GM23338 (cell line): ENCODE data around the gene ADAMTS5. TPM values are rescaled to one million over a fixed set of nuclear protein-coding genes. Genes with fewer than 3 reads are reported as not detected.

Experiments used
- ATAC-seq: fragments of 200-7000 bp; cut with Tn5 transposase; 3 replicates; pipeline ENCODE4 v1.9.1; 2020
- DNase-seq: peaks from one replicate; pipeline ENCODE4 v3.0.0-alpha.2; 2015; ENCODE audit warnings: low spot score
- H2AFZ ChIP-seq: fragments of 200-600 bp; sonication (generic); 2 replicates; pipeline ENCODE4 v1.8.0; 2016; ENCODE audit warnings: antibody characterized with exemption, mild to moderate bottlenecking, moderate library complexity
- H3F3A ChIP-seq: fragments of 200-600 bp; sonication (generic); replicated peaks from 2 replicates; pipeline ENCODE4 v1.8.0; 2017; ENCODE audit warnings: antibody characterized with exemption, mixed run types, low read depth
- H3K27ac ChIP-seq: fragments of 200-600 bp; sonication (generic); 2 replicates; pipeline ENCODE4 v1.6.1; 2016; ENCODE audit warnings: low read depth
- H3K27me3 ChIP-seq: fragments of 200-600 bp; sonication (generic); 2 replicates; pipeline ENCODE4 v1.8.0; 2016; ENCODE audit warnings: mild to moderate bottlenecking, mixed run types, moderate library complexity; ENCODE audit not compliant: insufficient read depth
- H3K36me3 ChIP-seq: fragments of 200-600 bp; sonication (generic); 2 replicates; pipeline ENCODE4 v1.8.0; 2016; ENCODE audit warnings: mild to moderate bottlenecking; ENCODE audit not compliant: insufficient read depth
- H3K4me1 ChIP-seq: fragments of 200-600 bp; sonication (generic); 2 replicates; pipeline ENCODE4 v1.8.0; 2016; ENCODE audit warnings: mild to moderate bottlenecking, moderate library complexity; ENCODE audit not compliant: insufficient read depth
- H3K4me2 ChIP-seq: fragments of 200-600 bp; sonication (generic); 2 replicates; pipeline ENCODE4 v1.7.1; 2017; ENCODE audit warnings: mixed run types
- H3K4me3 ChIP-seq: fragments of 200-600 bp; sonication (generic); 2 replicates; pipeline ENCODE4 v1.6.1; 2016; ENCODE audit warnings: mixed run types
- H3K79me2 ChIP-seq: fragments of 200-600 bp; sonication (generic); replicated peaks from 2 replicates; pipeline ENCODE4 v1.8.0; 2017; ENCODE audit warnings: mild to moderate bottlenecking; ENCODE audit not compliant: insufficient read depth
- H3K9me2 ChIP-seq: fragments of 200-600 bp; sonication (generic); 2 replicates; pipeline ENCODE4 v1.8.0; 2017; ENCODE audit not compliant: insufficient read depth
- H4K20me1 ChIP-seq: fragments of 200-600 bp; sonication (generic); replicated peaks from 2 replicates; pipeline ENCODE4 v1.8.0; 2017; ENCODE audit warnings: mild to moderate bottlenecking; ENCODE audit not compliant: insufficient read depth
- H3K27ac Mint-ChIP-seq: 2 replicates; pipeline ENCODE4 v1.8.0; 2020; ENCODE audit warnings: inconsistent platforms, mild to moderate bottlenecking, moderate library complexity, mixed read lengths
- H3K27me3 Mint-ChIP-seq: 3 replicates; pipeline ENCODE4 v1.8.0; 2022; ENCODE audit warnings: low read depth, mild to moderate bottlenecking, moderate library complexity, mixed read lengths, inconsistent platforms; ENCODE audit not compliant: insufficient read depth, poor library complexity
- H3K36me3 Mint-ChIP-seq: 3 replicates; pipeline ENCODE4 v1.8.0; 2021; ENCODE audit warnings: low read depth, mild to moderate bottlenecking, inconsistent platforms, moderate library complexity, mixed read lengths
- H3K4me1 Mint-ChIP-seq: 3 replicates; pipeline ENCODE4 v1.8.0; 2020; ENCODE audit warnings: mild to moderate bottlenecking, inconsistent platforms, mixed read lengths
- H3K4me3 Mint-ChIP-seq: 3 replicates; pipeline ENCODE4 v1.8.0; 2021; ENCODE audit warnings: moderate library complexity, mild to moderate bottlenecking, inconsistent platforms, mixed read lengths
- H3K9me3 Mint-ChIP-seq: 3 replicates; pipeline ENCODE4 v1.8.0; 2020; ENCODE audit warnings: moderate library complexity, mild to moderate bottlenecking, inconsistent platforms, mixed read lengths
- CREB1 ChIP-seq: fragments of 250-450 bp; sonication (Bioruptor Pico); IDR thresholded peaks from 2 replicates; pipeline ENCODE4 v1.5.0; 2020; ENCODE audit warnings: low read depth, mild to moderate bottlenecking, moderate library complexity
- EZH2 ChIP-seq: fragments of 200-600 bp; sonication (generic); IDR thresholded peaks from one replicate; pipeline ENCODE4 v1.8.0; 2017; ENCODE audit warnings: antibody characterized with exemption, mild to moderate bottlenecking, low read depth; ENCODE audit not compliant: unreplicated experiment
- EZH2phosphoT487 ChIP-seq: fragments of 200-600 bp; sonication (generic); IDR thresholded peaks from one replicate; pipeline ENCODE4 v1.8.1; 2018; ENCODE audit warnings: antibody characterized with exemption; ENCODE audit not compliant: unreplicated experiment
- POLR2AphosphoS5 ChIP-seq: IDR thresholded peaks from 2 replicates; pipeline ENCODE4 v1.6.1; 2016; ENCODE audit warnings: antibody characterized with exemption, low read depth
- STAT1 ChIP-seq: IDR thresholded peaks from one replicate; pipeline ENCODE4 v1.6.1; 2016; ENCODE audit warnings: antibody characterized with exemption; ENCODE audit not compliant: unreplicated experiment
- ZNF114 ChIP-seq: fragments of 250-450 bp; sonication (Bioruptor Pico); IDR thresholded peaks from 2 replicates; pipeline ENCODE4 v1.5.0; 2020; ENCODE audit warnings: mild to moderate bottlenecking, moderate library complexity
- polyA plus RNA-seq: library from polyadenylated mRNA; unstranded; fragments of >200 nt; fragmentation: Nextera tagmentation; extraction: Ambion mirVana; gene quantifications from 2 replicates; pipeline ENCODE4 v1.2.1, GENCODE V29; 2016
- total RNA-seq: library from RNA; depleted of rRNA; stranded (reverse); fragments of >200 nt; shearing (Covaris generic); gene quantifications from 2 replicates; pipeline ENCODE4 v1.2.3, GENCODE V29; 2014
- TF ChIP-seq, protein P1 (sequence below): IDR thresholded peaks from 2 replicates; pipeline ENCODE4 v1.6.1; 2016; ENCODE audit warnings: antibody characterized with exemption
- TF ChIP-seq, protein P2 (sequence below): IDR thresholded peaks from one replicate; pipeline ENCODE4 v1.6.1; 2018; ENCODE audit warnings: antibody characterized with exemption; ENCODE audit not compliant: unreplicated experiment
- TF ChIP-seq, protein P3 (sequence below), 2 experiments: fragments of 200-600 bp in 1 of 2; sonication (generic) in 1 of 2; conservative IDR thresholded peaks; 2 replicates each; pipeline versions ENCODE4 v1.5.1 to v1.6.1; 2016 to 2017; ENCODE audit warnings: antibody characterized with exemption in 2 of 2, low read depth in 2 of 2, mild to moderate bottlenecking in 2 of 2, moderate library complexity in 1 of 2

Gene ADAMTS5
- total and polyA plus RNA-seq, 2 experiments from 2014 or later, result 0.21 to 0.32 TPM

DNA sequence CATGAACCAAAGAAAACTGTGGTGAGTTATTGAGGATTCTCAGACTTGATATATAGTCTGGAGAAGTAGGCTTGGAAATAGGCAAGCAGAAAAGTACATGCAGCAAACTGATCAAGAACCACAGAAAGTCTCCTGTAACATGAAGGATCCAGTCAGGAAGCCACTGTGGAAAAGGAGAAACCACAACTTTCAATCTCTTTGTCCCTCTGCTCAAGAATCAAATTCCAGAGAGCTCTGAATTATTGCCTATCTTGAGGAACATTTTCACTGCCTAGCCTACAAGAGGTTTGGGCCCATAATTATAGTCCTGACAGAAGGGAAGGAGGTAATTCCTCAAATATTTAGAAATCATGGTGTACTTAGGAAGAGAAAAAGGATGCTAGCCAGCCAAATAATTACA lies 78.6 kb downstream of the ADAMTS5 start (continued):
- TF ChIP-seq EZH2 (no peak), ZNF114 (CRISPR knock-in tag) (no peak), EZH2phosphoT487 (no peak)
- TF ChIP-seq, protein P1, sequence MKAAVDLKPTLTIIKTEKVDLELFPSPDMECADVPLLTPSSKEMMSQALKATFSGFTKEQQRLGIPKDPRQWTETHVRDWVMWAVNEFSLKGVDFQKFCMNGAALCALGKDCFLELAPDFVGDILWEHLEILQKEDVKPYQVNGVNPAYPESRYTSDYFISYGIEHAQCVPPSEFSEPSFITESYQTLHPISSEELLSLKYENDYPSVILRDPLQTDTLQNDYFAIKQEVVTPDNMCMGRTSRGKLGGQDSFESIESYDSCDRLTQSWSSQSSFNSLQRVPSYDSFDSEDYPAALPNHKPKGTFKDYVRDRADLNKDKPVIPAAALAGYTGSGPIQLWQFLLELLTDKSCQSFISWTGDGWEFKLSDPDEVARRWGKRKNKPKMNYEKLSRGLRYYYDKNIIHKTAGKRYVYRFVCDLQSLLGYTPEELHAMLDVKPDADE, result no peak
- TF ChIP-seq, protein P2, sequence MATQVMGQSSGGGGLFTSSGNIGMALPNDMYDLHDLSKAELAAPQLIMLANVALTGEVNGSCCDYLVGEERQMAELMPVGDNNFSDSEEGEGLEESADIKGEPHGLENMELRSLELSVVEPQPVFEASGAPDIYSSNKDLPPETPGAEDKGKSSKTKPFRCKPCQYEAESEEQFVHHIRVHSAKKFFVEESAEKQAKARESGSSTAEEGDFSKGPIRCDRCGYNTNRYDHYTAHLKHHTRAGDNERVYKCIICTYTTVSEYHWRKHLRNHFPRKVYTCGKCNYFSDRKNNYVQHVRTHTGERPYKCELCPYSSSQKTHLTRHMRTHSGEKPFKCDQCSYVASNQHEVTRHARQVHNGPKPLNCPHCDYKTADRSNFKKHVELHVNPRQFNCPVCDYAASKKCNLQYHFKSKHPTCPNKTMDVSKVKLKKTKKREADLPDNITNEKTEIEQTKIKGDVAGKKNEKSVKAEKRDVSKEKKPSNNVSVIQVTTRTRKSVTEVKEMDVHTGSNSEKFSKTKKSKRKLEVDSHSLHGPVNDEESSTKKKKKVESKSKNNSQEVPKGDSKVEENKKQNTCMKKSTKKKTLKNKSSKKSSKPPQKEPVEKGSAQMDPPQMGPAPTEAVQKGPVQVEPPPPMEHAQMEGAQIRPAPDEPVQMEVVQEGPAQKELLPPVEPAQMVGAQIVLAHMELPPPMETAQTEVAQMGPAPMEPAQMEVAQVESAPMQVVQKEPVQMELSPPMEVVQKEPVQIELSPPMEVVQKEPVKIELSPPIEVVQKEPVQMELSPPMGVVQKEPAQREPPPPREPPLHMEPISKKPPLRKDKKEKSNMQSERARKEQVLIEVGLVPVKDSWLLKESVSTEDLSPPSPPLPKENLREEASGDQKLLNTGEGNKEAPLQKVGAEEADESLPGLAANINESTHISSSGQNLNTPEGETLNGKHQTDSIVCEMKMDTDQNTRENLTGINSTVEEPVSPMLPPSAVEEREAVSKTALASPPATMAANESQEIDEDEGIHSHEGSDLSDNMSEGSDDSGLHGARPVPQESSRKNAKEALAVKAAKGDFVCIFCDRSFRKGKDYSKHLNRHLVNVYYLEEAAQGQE, result no peak
- TF ChIP-seq, protein P3, sequence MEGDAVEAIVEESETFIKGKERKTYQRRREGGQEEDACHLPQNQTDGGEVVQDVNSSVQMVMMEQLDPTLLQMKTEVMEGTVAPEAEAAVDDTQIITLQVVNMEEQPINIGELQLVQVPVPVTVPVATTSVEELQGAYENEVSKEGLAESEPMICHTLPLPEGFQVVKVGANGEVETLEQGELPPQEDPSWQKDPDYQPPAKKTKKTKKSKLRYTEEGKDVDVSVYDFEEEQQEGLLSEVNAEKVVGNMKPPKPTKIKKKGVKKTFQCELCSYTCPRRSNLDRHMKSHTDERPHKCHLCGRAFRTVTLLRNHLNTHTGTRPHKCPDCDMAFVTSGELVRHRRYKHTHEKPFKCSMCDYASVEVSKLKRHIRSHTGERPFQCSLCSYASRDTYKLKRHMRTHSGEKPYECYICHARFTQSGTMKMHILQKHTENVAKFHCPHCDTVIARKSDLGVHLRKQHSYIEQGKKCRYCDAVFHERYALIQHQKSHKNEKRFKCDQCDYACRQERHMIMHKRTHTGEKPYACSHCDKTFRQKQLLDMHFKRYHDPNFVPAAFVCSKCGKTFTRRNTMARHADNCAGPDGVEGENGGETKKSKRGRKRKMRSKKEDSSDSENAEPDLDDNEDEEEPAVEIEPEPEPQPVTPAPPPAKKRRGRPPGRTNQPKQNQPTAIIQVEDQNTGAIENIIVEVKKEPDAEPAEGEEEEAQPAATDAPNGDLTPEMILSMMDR (conservative IDR thresholded peaks at IDR 0.05; ENCODE audit: low read depth in 2 of 2), result no peak

DNA sequence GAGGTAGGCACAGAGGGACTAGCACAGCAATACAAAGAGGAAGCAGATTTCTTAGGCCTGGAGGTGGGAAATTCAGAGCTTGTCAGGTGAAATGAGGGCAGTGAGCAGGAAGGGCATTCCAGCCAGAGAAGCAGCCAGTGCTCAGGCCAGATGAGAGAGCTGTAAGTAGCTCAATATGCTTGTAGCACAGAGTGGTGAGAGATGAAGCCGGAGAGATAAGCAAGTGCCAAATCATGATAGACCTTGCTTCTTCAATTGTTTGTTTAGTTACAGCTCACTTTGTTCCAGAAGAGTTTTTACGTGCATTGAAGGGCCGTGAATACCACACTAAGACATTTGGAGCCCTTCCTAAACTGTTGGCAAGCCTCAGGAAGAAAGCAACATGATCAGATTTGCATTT lies 79.6 kb downstream of the ADAMTS5 start:
- Mint-ChIP-seq H3K4me3 (no peak overlapping the region), H3K9me3 (no peaks in the 10 kb centered on the region), H3K36me3 (no peaks in the 10 kb centered on the region), H3K27me3 (no peaks in the 10 kb centered on the region), H3K27ac (no peak overlapping the region), H3K4me1 (peaks cover 4% of the 10 kb centered on the region; the same call in 1 of the 3 replicates)
- H2AFZ ChIP-seq, result no peak overlapping the region
- no peaks in the 10 kb centered on the region for H3K27me3 ChIP-seq
- no peak overlapping the region for H3K4me2 ChIP-seq
- no peaks in the 10 kb centered on the region for H4K20me1 ChIP-seq
- no peaks in the 10 kb centered on the region for H3K4me1 ChIP-seq
- no peak overlapping the region for H3K4me3 ChIP-seq
- H3F3A ChIP-seq, result no peaks in the 10 kb centered on the region
- no peak for ATAC-seq
- no peak overlapping the region for H3K27ac ChIP-seq
- no peaks in the 10 kb centered on the region for H3K36me3 ChIP-seq
- peaks cover 10% of the 10 kb centered on the region for H3K9me2 ChIP-seq
- H3K79me2 ChIP-seq, result no peaks in the 10 kb centered on the region
- no peak for DNase-seq
- TF ChIP-seq, protein P1, result no peak
- TF ChIP-seq EZH2, result no peak
- no peak for TF ChIP-seq ZNF114 (CRISPR knock-in tag)
- TF ChIP-seq POLR2AphosphoS5, result no peak
- TF ChIP-seq, protein P3 (conservative IDR thresholded peaks at IDR 0.05; ENCODE audit: low read depth in 2 of 2), result no peak
- no peak for TF ChIP-seq STAT1
- TF ChIP-seq CREB1 (CRISPR knock-in tag), result no peak
- TF ChIP-seq, protein P2, result no peak
